HG02588 (cell line): ENCODE results near the gene SLC35E4.
A peak's percentile ranks its signal among the peaks of the same experiment; 100 is the strongest.
"Not testable (repeated sequence)": the region's sequence is repeated elsewhere in the genome, so short reads cannot be mapped to it uniquely, and the experiment has no call there.

Experiments used
- ATAC-seq: cut with Tn5 transposase; IDR thresholded peaks from one replicate; pipeline ENCODE4 v1.9.1; 2021; ENCODE audit warnings: mild to moderate bottlenecking, moderate library complexity; ENCODE audit not compliant: unreplicated experiment

SLC35E4 gene

DNA sequence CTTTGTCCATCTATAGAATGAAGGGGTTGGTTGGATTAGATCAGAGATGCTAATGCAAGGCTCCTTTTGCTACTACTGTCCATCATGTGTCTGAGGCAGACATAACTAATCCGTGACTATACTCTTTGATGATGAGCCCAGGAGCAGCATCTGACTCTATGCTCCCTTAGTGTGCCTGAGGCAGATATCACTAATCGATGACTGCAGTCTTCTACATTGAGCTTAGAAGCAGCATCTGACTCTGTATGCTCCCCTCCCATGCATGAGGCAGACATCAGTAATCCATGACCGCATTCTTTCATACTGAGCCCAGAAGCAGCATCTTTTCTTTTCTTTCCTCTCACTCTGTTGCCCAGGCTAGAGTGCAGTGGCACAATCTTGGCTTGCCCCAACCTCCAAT, 24.4 kb upstream of the SLC35E4 start:
- ATAC-seq = no peak

DNA sequence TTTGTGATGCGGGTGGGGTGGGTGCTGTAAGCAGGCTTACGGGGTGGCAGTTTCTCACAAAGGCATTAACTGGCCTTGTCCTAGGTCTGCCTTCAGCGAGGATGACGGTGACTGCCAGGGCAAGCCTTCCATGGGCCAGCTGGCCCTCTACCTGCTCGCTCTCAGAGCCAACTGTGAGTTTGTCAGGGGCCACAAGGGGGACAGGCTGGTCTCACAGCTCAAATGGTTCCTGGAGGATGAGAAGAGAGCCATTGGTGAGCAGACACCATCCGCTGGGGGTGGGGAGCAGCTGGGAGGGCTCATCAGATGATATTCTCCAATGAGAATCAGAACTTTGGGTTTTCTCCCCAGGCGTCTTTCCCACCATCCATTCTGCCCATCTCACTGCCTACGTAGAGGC, 22.8 kb upstream of the SLC35E4 start:
- no peak for ATAC-seq

DNA sequence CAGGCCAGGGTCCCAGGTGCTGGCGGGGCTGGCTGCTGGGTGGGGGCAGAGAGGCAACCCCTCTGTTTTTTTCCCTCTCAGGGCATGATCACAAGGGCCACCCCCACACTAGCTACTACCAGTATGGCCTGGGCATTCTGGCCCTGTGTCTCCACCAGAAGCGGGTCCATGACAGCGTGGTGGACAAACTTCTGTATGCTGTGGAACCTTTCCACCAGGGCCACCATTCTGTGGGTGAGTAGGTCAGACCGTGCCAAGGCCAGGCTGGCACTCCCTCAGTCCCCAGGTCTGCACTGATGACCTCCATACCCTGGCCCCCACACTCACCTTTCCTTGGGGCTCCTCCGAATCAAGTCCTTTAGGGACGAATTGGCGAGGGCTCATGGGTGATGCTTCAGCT, 21.3 kb upstream of the SLC35E4 start:
- ATAC-seq = no peak

DNA sequence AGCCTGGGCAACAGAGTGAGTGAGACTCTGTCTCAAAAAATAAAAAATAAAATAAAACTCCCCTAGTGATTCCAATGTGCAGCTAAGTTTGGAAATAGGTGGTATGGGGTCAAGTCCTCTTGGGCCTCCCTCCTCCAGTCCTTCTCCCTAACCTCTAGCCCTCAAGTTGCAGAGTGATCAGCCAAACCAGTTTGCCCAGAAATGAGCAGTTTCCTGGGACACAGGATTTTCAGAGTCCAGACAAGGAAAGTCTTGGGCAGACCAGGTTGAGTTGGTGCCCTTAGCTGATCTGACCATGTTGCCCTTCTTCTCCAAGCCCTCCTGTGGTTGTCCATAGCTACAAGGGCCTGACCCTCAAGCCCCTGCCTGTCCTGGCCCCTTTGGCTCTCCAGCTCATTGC, 20.7 kb upstream of the SLC35E4 start:
- ATAC-seq = no peak

DNA sequence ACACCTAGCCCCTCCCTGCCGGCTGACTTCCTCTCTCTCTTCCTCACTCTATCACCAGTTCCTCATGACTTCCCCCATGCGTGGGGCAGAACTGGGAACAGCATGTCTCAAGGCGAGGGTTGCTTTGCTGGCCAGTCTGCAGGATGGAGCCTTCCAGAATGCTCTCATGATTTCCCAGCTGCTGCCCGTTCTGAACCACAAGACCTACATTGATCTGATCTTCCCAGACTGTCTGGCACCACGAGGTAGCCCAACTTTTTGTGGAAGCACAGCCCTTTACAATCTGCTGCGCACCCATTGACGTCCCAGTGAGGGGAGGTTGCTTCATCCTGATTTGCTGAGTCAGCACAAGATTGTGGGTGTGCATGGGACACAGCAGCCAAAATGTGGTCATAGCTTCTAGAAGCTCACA, 20.0 kb upstream of the SLC35E4 start:
- no peak for ATAC-seq

DNA sequence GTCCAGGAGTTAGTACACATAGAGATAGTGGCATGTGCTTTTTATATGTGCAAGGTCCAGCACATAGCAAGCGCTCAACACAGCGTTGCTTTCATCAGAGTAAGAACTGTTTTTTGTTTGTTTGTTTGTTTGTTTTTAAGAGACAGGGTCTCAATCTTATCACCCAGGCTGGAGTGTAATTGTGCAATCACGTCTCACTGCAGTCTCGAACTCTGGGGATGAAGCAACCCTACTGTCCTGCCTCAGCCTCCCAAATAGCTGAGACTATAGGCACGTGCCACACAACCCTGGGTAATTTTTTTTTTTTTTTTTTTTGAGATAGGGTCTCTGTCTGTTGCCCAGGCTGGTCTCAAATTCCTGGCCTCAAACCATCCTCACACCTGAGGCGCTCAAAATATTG, 17.8 kb upstream of the SLC35E4 start:
- ATAC-seq = no peak

DNA sequence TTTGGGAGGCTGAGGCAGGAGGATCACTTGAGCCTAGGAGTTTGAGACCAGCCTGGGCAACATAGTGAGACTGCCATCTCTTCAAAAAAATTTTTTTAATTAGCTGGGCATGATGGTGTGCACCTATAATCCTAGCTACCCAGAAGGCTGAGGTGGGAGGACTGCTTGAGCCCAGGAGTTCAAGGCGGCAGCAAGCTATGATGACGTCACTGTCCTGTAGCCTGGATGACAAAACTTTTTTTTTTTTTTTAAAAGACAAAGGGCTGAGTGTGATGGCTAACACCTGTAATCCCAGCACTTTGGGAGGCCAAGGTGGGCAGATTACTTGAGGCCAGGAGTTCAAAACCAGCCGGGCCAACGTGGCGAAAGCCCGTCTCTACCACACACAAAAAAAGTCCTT, 15.7 kb upstream of the SLC35E4 start:
- not testable (repeated sequence) for ATAC-seq

DNA sequence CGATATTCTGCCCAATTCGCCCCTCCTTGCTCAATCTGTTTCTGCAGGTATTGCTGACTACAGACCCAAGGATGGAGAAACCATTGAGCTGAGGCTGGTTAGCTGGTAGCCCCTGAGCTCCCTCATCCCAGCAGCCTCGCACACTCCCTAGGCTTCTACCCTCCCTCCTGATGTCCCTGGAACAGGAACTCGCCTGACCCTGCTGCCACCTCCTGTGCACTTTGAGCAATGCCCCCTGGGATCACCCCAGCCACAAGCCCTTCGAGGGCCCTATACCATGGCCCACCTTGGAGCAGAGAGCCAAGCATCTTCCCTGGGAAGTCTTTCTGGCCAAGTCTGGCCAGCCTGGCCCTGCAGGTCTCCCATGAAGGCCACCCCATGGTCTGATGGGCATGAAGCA, 9.2 kb upstream of the SLC35E4 start:
- no peak for ATAC-seq

DNA sequence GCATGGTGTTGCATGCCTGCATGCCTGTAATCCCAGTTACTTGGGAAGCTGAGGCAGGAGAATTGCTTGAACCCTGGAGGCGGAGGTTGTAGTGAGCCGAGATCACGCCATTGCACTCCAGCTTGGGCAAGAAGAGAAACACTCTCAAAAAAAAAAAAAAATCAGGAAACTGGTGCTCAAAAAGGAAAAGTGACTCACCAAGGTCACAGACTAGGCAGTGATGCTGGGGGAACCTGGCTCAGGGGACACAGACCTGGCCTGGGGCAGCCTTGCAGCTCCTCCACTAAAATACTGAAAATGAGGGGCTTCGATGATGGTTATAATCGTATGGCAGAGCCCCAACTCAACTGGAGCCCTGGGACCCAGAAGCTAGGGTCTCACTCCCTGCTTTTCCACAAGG, 8.1 kb upstream of the SLC35E4 start:
- ATAC-seq = no peak

DNA sequence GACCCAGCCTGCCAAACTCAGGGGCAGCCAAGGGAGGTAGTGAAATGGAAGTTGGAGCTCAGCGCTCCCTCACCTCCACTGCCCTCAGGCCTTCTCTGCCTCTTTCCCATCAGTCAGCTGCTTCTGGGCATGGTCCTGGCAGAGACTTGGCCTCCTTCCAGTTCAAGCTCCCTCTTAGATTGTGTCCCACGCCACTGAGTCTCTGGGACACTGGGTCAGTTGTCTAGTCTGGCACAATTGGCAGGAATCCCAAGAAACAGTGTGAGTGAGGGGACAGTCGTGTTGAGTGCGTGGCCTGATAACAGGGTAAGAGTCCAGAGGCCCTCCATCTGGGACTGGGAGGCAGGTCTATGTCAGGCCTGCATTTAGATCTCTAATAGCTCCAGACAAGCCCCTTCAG, 7.1 kb upstream of the SLC35E4 start:
- no peak for ATAC-seq

DNA sequence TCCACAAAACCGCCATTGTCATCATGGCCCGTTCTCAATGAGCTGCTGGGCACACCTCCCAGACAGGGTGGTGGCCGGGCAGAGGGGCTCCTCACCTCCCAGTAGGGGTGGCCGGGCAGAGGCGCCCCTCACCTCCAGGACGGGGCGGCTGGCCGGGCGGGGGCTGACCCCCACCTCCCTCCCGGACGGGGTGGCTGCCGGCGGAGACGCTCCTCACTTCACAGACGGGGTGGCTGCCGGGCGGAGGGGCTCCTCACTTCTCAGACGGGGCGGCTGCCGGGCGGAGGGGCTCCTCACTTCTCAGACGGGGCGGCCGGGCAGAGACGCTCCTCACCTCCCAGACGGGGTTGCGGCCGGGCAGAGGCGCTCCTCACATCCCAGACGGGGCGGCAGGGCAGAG, 4.1 kb upstream of the SLC35E4 start:
- ATAC-seq = not testable (repeated sequence)

DNA sequence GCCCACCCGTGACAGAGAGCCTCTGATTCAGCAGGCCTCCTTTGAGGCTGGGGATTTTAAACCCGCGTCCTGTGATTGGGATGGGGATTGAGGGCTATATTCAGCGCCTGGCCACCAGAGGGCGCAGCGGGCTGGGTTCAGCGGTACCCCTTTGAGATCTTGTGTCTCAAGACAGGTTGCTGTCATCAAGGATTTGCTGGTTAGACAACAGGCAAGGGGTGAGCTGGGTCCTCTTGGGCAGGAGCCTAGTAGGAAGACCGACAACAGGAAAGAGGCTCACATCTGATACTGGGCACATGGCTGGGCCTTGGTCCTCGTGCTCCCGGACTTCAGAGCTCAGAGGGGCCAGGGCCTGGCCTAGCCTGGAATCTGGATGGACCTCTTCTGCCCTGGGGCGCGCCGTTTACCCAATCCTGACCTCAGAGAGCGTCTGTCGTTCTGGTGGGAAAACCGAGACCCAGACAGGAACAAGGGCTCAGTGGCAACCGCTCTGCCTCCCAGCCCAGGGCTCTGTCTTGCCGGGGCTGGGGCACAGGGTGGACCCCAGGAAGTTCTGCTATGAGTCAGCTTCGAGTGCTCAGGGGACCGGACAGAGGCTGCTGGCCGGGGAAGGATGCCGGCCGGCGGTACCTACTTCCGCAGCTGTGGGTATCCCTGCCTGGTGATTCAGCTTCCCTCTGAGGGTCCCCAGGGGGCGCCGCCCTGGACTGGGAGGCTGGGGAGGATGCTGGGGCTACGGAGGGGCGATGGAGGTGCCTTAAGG, 929 bp upstream of the SLC35E4 start:
- ATAC-seq = peak; percentile 59

DNA sequence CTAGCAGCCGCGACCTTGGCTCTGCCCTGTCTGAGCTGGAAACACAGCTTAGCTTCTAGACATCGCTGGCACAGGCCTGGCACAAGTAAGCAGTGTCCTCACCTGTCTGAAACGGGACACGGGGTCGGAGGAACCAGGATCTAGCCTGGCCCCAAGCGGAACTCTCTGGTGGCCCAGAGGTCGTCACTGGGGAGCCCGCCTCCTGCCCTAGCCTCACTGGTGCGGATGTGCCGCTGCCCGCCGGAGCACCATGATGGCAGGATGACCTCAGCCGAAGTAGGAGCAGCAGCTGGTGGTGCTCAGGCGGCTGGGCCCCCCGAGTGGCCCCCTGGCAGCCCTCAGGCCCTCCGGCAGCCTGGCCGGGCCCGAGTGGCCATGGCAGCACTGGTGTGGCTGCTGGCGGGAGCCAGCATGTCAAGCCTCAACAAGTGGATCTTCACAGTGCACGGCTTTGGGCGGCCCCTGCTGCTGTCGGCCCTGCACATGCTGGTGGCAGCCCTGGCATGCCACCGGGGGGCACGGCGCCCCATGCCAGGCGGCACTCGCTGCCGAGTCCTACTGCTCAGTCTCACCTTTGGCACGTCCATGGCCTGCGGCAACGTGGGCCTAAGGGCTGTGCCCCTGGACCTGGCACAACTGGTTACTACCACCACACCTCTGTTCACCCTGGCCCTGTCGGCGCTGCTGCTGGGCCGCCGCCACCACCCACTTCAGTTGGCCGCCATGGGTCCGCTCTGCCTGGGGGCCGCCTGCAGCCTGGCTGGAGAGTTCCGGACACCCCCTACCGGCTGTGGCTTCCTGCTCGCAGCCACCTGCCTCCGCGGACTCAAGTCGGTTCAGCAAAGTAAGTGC, 871 bp downstream of the SLC35E4 start:
- no peak for ATAC-seq

DNA sequence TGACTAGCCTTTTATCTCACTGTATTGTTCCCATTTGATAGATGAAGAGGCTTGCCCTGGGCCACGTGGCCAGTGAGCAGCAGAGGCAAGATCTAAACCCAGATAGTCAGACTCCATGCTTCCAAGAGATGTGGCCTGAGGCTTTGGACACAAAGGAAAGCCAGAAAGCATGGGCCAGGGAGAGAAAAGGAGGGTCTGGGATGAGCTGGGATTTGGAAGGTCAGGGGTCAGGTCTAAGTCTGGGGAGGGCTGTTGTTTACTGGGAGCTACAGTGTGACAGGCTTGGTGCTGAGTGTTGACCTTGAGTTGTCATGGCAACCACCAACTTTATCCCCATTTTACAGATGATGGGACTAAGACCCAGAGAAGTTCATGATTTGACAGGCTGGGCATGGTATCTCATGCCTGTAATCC, 2.1 kb downstream of the SLC35E4 start:
- ATAC-seq = no peak

DNA sequence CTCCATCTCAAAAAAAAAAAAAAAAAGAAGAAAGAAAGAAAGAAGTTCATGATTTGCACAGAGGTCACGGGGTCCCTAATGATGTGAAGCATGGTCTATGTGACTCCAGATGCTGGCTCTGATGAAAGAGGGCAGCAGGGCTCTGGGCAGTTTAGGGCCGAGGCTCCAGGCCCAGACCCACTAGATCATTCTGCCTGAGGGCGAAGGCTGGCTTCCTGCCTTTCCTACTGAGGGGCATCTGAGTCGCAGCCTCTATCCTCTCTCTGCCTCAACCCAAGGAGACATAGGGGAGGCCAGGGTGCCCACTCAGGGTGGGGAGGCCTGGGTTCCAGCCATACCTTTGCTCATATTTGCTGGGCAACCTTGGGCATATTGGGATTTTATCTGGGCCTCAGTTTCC, 4.8 kb downstream of the SLC35E4 start:
- no peak for ATAC-seq

DNA sequence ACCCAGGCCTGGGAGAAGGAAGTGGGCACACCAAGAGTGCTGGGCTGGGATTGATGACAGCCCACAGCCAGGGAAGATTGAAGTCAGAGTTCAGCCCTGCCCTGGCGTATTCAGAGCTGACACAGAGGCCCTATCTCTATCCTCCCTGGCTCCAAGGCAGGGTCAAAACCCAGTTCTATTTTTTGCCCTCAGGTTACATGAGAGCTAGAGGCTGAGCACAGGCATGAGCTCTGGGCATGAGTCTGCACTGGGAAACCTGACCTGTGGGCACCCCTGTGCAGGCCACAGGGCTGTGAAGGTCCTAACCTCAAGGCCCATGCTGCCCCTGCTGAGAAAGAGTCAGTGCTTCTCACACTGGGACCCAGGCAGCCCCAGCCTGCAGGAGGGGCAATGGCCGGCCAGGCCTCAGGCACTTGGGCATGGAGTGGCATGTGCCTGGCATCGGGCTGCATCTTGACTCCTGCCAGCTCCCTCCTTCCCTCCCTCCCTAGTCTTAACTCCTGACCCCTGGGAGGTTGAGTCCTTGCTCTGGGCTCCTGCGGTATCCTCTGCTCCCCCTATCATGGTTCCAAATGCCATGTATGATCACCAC, 5.4 kb downstream of the SLC35E4 start:
- ATAC-seq = no peak

DNA sequence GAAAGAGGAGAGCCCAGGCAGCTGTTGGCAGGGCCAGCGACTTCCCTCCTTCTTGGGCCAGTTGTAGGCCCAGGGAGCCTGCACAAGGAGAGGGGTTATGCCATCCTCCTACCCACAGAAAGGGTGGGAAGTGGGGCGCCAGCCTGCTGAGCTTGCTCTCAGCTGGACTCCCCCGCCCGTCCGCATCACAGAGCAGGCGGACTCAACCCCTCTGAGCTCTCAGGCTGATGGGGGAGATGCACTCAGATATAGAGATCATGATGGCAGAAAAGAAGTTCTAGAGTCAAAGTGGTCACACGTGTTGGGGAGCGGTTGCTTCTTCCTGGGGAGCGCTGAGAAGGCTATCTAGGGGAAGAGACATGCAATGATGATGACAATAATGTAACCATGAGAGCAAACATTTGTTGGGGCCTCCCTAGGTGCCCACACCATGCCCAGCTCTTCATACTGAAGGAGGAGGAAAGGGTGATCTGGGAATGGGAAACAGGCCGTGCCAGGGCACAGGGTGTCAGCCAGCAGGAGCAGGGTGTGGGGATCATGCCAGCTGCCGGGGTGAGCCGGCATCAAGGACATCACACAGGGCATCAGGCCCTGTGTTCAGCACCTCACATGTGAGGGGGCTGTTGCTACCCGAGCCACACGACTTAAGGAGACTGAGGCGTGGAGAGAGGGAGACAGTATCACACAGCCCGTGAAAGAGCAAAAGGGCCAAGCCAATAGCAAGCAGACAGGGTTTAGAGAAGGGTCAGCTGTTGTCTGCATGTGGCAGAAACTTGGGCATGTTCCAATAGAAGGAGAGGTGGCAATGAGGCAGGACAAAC, 7.7 kb downstream of the SLC35E4 start:
- ATAC-seq = no peak

DNA sequence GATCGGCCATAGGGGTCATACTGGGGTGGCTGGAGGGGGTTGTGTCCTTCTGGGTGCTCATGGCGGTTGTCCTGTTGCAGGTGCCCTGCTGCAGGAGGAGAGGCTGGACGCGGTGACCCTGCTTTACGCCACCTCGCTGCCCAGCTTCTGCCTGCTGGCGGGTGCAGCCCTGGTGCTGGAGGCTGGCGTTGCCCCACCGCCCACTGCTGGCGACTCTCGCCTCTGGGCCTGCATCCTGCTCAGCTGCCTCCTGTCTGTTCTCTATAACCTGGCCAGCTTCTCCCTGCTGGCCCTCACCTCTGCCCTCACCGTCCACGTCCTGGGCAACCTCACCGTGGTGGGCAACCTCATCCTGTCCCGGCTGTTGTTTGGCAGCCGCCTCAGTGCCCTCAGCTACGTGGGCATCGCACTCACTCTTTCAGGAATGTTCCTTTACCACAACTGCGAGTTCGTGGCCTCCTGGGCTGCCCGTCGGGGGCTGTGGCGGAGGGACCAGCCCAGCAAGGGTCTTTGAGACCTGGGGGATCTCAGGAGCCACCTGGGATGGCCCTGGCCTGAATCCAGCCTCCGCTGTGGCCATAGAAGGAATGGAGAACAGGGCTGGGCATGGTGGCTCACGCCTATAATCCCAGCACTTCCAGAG, 11.1 kb downstream of the SLC35E4 start:
- no peak for ATAC-seq

DNA sequence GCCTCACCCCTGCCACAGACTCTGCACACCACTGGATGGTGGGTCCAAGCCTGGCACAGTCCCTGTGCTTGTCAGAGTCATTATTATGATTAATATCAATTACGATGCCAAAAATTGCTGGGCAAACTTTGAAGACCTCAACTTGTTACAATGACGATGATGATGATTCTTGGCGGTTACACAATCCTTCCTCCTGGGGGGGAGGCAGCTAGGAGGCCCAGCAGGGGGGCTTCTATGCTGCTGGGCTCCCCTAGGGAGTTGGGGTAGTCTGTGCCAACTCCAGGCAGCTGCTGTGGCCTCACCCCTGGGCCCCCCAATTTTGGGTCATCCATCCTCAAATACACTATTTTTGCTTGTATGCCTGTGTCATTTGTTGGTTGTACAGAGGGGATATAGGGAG, 12.0 kb downstream of the SLC35E4 start:
- no peak for ATAC-seq

DNA sequence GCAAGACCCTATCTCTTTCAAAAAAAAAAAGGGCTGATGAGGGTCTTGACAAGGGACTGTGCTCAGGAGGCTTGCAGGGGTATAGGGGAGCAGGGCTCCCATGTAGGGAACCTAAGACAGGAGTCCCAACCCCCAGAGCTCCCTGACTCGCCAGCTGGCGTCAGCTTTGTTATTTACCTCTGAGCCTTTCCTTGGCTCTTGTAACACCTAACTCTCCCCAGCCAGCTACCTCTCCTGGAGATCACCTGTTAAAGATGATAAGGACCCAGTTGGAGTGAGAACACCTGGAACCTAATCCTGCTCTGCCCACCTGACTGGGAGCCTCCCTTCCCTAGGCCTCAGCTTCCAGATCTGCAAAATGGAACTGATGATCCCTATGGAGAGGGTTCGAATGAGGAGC, 13.2 kb downstream of the SLC35E4 start:
- no peak for ATAC-seq
